DMS153 (cell line): ENCODE results near the gene MACROD2.

ENCODE experiments used
- DNase-seq: peaks from one replicate; lab custom pipeline; 2025; lab: John Stamatoyannopoulos, UW

The MACROD2 gene

DNA sequence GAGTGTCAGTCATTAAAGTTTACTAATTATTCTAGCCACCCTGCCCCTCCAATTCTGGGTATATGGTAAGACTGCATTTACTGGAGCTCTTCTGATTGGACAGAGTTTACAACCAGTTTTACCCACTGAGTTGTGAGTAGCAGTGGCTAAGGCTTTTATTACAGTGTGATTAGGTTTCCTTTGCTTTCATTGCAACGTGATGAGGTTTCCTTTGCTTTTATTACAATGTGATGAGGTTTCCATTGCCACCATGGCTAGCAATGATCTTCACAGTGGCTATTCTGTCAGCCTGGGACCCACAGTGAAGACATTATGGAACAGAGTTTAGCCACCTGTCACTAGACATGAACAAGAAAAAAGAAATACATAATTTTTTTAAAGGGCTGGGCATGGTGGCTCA lies 1052.3 kb downstream of the MACROD2 start:
- no peak for DNase-seq

DNA sequence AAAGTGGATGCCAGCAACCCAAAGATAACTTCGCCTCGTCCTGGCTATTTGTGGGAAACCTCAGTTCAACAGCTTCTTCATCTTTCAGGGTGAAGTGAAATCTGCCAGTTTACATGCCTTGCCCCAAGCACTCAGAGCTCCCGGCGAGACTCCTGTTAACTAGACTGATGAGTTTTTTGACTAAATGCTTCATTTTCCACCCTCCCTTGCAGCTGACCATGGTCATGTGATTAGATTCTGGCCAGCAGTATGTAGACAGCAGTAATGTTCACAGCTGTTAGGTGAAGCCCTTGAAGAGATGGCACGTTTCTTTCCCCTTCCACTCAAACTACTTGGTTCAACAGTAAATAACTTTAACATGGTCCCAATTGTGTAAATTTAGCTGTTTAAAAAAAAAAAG lies 1060.9 kb downstream of the MACROD2 start:
- no peak for DNase-seq

DNA sequence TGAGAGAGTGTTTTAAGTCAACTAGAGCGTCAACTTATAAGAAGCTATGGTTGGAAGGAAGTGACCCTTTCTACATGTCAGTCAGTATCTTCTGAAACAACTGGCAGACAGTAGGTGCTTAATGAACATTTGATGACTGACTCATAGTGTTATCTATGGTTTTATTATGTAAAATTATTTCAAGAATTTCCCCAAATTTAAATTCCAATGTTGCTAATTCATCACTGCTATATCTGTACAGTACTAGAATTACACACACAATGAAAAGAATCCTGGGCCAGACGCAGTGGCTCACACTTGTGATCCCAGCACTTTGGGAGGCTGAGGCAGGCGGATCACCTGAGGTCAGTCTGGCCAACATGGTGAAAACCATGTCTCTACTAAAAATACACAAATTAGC lies 1063.5 kb downstream of the MACROD2 start:
- no peak for DNase-seq

GRCh38 chr20:15059438-15059837 lies 1064.1 kb downstream of the MACROD2 start:
- no peak for DNase-seq

GRCh38 chr20:15060265-15061060 lies 1065.1 kb downstream of the MACROD2 start:
- DNase-seq, result no peak

DNA sequence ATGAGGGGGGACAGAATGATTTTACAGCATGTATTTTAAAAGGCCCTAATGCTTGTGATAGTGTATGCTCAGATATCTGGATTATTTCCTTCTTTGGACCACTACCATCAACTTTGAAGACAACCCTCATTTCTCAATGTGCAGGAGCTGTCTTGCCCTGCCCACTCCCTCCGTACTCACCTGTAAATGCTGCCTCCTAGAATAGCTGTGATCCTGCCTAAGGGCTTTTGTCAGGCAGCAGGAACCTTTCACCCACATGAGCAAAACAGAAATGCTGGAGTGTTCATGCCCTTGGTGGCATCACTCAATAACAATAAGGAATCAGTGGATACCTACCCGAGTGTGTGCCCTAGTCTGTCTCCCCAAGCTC lies 1065.7 kb downstream of the MACROD2 start:
- DNase-seq, result no peak

DNA sequence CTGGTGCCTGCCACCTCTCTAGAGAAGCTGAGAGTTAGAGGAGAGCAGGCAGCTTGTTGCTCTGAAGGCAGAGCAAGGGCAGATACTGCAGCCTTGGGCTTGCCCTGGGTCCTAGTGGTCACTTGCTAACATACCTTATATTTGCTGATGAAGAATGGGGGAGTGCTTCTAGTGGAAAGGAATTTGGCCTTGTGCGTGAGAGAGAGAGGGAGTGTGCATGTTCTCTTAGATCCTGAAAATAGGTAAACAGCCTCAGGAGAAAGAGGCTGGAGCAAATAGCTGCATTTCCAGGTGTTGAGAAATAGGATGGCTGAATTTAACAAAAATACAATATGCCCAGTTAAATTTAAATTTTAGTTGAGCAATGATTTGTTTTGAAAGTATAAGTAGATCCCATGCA lies 1066.6 kb downstream of the MACROD2 start:
- no peak for DNase-seq

DNA sequence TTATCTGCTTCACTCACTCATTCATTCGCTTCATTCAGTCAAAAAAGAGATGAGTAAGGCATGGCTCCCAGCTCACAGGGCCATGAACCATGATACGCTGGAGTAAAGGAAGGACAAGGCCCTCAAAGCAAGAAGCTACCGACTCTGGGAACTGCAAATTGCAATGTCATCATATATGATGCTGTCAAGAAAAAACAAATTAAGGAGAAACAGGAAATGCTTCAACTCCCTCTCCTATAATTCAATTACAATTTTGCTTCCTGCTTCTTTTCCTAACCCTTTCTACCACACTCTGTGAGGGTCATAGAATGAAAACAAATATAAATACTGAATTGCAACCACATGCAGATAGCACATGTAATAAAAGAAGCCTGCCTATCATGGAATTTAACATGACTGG lies 1067.8 kb downstream of the MACROD2 start:
- peak; percentile 34 for DNase-seq

DNA sequence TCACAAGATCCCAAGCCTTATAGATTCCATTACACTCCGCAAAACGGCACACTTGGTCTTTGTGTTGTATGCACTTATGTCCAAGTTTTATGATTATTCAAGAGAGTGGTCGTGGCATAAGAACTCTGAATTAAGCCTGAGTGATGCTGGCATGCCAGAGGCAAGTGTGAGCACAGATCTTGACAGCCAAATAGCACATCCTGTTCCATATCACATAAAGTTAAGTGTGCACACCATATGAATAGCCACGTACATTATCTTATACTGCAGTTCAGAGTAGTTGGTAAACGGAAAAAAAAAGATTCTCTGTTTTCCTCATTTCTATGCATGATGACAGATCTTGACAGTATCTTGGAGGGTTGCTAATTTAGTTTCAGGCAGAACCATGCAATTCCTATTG lies 1069.4 kb downstream of the MACROD2 start:
- DNase-seq, result no peak

DNA sequence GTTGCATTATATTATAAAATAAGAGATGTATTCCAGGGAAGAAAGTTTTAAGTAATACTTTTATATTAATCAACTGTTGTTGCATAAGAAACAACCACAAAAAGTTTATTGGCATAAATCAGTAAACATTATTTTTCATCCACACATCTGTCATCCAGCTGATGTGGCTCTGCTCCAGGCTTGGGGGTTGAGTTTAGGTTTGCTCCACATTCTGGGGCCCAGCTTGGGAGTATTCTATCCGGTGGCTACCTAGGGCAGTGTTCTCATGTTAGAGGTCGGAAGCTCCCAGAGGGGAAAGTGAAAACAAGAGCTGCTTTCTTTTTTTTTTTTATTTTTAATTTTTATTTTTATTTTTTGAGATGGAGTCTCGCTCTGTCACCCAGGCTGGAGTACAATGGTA lies 1070.5 kb downstream of the MACROD2 start:
- DNase-seq, result no peak

DNA sequence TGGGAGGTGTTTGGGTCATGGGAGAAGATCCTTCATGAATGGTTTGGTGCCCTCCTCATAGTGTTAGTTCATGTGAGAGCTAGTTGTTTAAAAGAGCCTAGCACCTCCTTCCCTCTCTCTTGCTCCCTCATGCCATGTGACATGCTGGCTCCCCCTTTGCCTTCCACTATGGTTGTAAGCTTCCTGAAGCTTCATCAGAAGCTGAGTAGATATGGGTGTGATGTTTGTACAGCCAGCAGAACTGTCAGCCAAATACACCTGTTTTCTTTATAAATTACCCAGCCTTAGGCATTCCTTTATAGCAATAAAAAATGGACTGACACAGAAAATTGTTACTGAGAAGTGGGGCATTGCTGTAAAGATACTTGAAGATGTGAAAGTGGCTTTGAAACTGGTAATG lies 1073.2 kb downstream of the MACROD2 start:
- DNase-seq, result no peak

DNA sequence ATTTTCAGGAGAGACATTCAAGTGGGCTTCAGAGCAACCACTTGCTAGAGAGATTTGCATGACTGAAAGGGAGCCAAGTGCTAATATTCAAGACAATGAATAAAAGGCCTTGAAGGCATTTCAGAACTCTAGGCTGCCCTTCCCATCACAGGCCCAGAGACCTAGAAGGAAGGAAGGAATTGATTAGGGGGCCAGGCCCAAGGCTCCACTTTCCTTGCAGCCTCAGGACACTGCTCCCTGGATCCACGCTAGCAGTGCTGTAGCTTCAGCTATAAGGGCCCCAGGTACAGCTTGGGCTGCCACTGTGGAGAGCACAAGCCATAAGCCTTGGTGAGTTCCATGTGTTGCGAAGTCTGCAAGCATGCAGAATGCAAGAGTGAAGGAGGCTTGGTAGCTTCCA lies 1074.0 kb downstream of the MACROD2 start:
- DNase-seq, result no peak

- no peak for DNase-seq
Observed at GRCh38 chr20:15071085-15071808, 1075.9 kb downstream of the MACROD2 start.

- DNase-seq, result no peak
Observed at GRCh38 chr20:15072316-15072715, 1077.0 kb downstream of the MACROD2 start.

GRCh38 chr20:15075586-15075985 lies 1080.3 kb downstream of the MACROD2 start:
- no peak for DNase-seq

DNA sequence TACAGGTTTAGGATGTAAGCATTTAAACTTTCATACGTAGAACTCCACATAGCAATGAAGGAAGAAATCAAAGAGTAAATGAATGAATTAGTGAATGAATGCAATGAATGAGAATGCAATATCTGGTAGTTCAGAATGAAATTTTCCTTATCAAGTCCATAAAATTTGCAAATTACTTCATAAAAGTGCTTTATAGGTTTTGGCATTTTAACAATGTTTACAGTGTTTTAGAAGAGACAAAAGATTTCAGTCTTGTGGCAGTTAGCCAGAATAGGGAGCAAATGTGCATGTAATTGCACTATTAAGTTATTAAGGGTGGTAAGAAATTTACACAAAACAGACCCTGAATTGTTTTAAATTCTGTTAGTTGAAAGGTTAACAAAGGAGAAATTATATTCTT lies 1081.5 kb downstream of the MACROD2 start:
- no peak for DNase-seq

GRCh38 chr20:15077733-15078250 lies 1082.5 kb downstream of the MACROD2 start:
- no peak for DNase-seq

DNA sequence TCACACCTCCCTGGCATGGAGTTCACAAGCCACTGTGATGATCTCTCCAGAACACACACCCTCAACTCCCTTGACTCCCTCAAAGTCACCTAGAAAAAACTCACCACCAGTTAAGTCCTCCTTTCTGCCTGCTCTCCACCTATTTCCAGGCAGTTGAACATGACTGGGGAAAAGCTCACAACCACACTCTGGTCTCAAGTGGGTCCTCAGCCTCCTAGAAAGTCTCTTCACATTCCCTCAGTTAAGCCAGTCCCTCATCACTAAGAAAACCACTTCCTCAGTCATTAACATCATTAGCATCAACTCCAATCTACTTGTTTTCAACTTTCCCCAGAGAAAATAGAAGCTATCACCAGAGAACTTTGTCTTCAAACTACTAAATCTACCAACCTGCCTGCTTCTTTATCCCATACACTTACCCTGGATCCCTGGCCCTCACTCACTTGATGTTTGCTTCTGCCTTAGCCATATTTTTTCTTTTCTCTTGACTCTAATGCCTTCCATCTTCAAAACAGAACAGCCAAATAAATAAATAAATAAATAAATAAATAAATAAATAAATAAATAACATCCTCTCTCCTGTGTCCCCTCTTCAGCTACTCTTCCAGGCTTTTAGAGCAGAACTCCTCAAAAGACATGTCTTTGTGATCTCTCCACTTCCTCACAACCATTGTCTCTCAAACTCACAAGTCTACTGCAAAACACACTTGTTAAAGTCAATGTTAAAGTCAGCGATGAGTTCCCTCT lies 1084.5 kb downstream of the MACROD2 start:
- DNase-seq, result no peak

- DNase-seq, result no peak
Observed at GRCh38 chr20:15081261-15081660, 1085.9 kb downstream of the MACROD2 start.

GRCh38 chr20:15091421-15092037 lies 1096.2 kb downstream of the MACROD2 start:
- no peak for DNase-seq

DNA sequence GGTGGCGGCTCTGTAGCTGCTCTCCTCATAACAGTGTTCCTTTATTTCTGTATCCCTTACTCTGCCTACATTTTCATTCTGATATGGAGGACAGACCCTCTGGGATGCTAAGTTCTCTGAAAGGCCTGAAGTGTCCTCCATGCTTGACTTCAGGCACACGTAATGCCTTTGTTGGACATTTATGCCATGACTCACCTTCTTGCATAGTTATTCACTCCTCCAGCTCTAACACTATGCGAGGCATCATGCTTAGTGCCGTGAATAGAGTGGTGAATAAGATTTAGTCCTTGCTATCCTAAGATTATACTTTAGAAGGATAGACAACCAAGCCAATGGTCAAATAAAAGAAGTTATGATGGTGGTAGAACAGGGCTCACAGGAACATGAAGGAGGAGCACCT lies 1103.0 kb downstream of the MACROD2 start:
- no peak for DNase-seq

DNA sequence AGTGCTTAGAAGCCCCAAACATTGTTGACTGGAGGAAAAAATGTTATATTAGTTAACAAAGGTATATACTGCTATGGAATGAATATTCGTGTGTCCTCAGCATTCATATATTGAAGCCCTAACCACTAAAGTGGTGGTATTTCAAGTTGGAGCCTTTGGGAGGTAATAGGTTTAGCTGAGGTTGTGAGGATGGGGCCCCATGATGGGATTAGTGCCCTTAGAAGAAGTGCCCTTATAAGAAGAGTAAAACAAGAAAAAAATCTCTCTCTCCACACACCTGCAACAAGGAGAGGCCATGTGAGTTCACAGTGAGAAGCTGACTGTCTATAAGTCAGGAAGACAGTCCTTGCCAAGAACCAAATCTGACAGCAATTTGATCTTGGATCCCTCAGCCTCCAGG lies 1103.8 kb downstream of the MACROD2 start:
- no peak for DNase-seq
